CD1c-positive myeloid dendritic cell (primary cell): ENCODE results near the gene NCL.

Source experiments
- DNase-seq: peaks from one replicate; pipeline ENCODE4 v3.0.0-alpha.2; 2016; ENCODE audit errors: extremely low spot score

The NCL gene

GRCh38 chr2:231463698-231464575 is at the start of gene NCL:
Gene NCL, minus strand, starts transcription at chr2:231464484. Its CDS starts 131 bp downstream, at chr2:231464353.
- DNase-seq: peak; percentile 91

- no peak for DNase-seq
Measured at GRCh38 chr2:231513746-231514224, 49.5 kb upstream of the NCL start.

GRCh38 chr2:231512222-231512621 is 47.9 kb upstream of the NCL start:
- DNase-seq: no peak

- DNase-seq: no peak
Measured at GRCh38 chr2:231503766-231504165, 39.5 kb upstream of the NCL start.

- no peak for DNase-seq
Measured at GRCh38 chr2:231502596-231502995, 38.3 kb upstream of the NCL start.

GRCh38 chr2:231497651-231498050 is 33.4 kb upstream of the NCL start:
- DNase-seq: no peak

- DNase-seq: no peak
Measured at GRCh38 chr2:231494669-231495068, 30.4 kb upstream of the NCL start.

- no peak for DNase-seq
Measured at GRCh38 chr2:231490801-231491200, 26.5 kb upstream of the NCL start.

GRCh38 chr2:231489990-231490389 is 25.7 kb upstream of the NCL start:
- no peak for DNase-seq

- no peak for DNase-seq
Measured at GRCh38 chr2:231488331-231488730, 24.0 kb upstream of the NCL start.

GRCh38 chr2:231486851-231487596 is 22.7 kb upstream of the NCL start:
- no peak for DNase-seq

GRCh38 chr2:231483398-231484329 is 19.4 kb upstream of the NCL start:
- peak; percentile 56 for DNase-seq

GRCh38 chr2:231482806-231483391 is 18.6 kb upstream of the NCL start:
- DNase-seq: peak; percentile 76

- no peak for DNase-seq
Measured at GRCh38 chr2:231480781-231481180, 16.5 kb upstream of the NCL start.

- DNase-seq: no peak
Measured at GRCh38 chr2:231479455-231479854, 15.2 kb upstream of the NCL start.

- DNase-seq: no peak
Measured at GRCh38 chr2:231476920-231477319, 12.6 kb upstream of the NCL start.

- no peak for DNase-seq
Measured at GRCh38 chr2:231475965-231476364, 11.7 kb upstream of the NCL start.

GRCh38 chr2:231472816-231473215 is 8.5 kb upstream of the NCL start:
- no peak for DNase-seq

- DNase-seq: no peak
Measured at GRCh38 chr2:231470246-231470900, 6.1 kb upstream of the NCL start.

- peak; percentile 51 for DNase-seq
Measured at GRCh38 chr2:231469583-231469950, 5.3 kb upstream of the NCL start.
